Fibroblast of lung (primary cell): ENCODE data around the gene C14orf119. TPM values are rescaled to one million over a fixed set of nuclear protein-coding genes. Genes with fewer than 3 reads are reported as not detected.

Source experiments
- DNase-seq, 2 donors: peaks; one replicate each; pipeline versions ENCODE4 v3.0.0 to v3.0.0-alpha.2; 2010; ENCODE audit warnings: low read depth in 2 of 2
- H2AFZ ChIP-seq: 2 replicates; pipeline ENCODE4 v1.5.1; 2012; ENCODE audit warnings: low read length, control low read depth, inconsistent platforms
- H3K27ac ChIP-seq: 2 replicates; pipeline ENCODE4 v1.5.1; 2011; ENCODE audit warnings: low read length, control low read depth; ENCODE audit not compliant: insufficient read depth
- H3K27me3 ChIP-seq: 2 replicates; pipeline ENCODE4 v1.5.1; 2011; ENCODE audit warnings: mild to moderate bottlenecking, low read length; ENCODE audit not compliant: control insufficient read depth, insufficient read depth
- H3K36me3 ChIP-seq: 2 replicates; pipeline ENCODE4 v1.5.1; 2011; ENCODE audit warnings: low read length; ENCODE audit not compliant: control insufficient read depth, insufficient read depth
- H3K4me1 ChIP-seq: 2 replicates; pipeline ENCODE4 v1.5.1; 2011; ENCODE audit warnings: low read length; ENCODE audit not compliant: control insufficient read depth, insufficient read depth; ENCODE audit errors: extremely low read depth
- H3K4me2 ChIP-seq: 2 replicates; pipeline ENCODE4 v1.5.1; 2011; ENCODE audit warnings: low read length, control low read depth; ENCODE audit not compliant: insufficient read depth; ENCODE audit errors: extremely low read depth
- H3K4me3 ChIP-seq, 4 experiments: fragments of 200-600 bp in 1 of 4; sonication (generic) in 1 of 4; replicated peaks in 1 of 4; 2 replicates each; pipeline ENCODE4 v1.5.1; 2011 to 2016; ENCODE audit warnings: low read length in 4 of 4, low read depth in 3 of 4, mild to moderate bottlenecking in 3 of 4, control low read depth in 2 of 4, inconsistent platforms in 1 of 4, mixed read lengths in 1 of 4; ENCODE audit not compliant: insufficient read depth in 1 of 4; ENCODE audit errors: control extremely low read depth in 1 of 4
- H3K79me2 ChIP-seq: 2 replicates; pipeline ENCODE4 v1.5.1; 2012; ENCODE audit warnings: mild to moderate bottlenecking, low read length, inconsistent platforms; ENCODE audit not compliant: control insufficient read depth, insufficient read depth
- H3K9ac ChIP-seq: 2 replicates; pipeline ENCODE4 v1.5.1; 2011; ENCODE audit warnings: mild to moderate bottlenecking, low read length, control low read depth; ENCODE audit not compliant: insufficient read depth
- H3K9me3 ChIP-seq: 2 replicates; pipeline ENCODE4 v1.5.1; 2012; ENCODE audit warnings: low read depth, low read length; ENCODE audit not compliant: control insufficient read depth, insufficient read depth
- H4K20me1 ChIP-seq: 2 replicates; pipeline ENCODE4 v1.5.1; 2011; ENCODE audit warnings: low read length; ENCODE audit not compliant: control insufficient read depth, insufficient read depth; ENCODE audit errors: extremely low read depth
- EZH2 ChIP-seq: IDR thresholded peaks from 2 replicates; pipeline ENCODE4 v1.5.1; 2012; ENCODE audit warnings: low read length, control low read depth, mild to moderate bottlenecking; ENCODE audit errors: missing control alignments
- polyA plus RNA-seq, 2 donors: library from polyadenylated mRNA; depleted of rRNA in 1 of 2; stranded (reverse) in 1 of 2; unstranded in 1 of 2; fragments of >200 nt; gene quantifications; 2 replicates each; pipeline ENCODE4 v1.2.1, GENCODE V29; 2011 to 2012; ENCODE audit warnings: missing spikeins in 1 of 2
- total RNA-seq: library from RNA; depleted of rRNA; stranded (reverse); fragments of >200 nt; gene quantifications from 2 replicates; pipeline ENCODE4 v1.2.1, GENCODE V29; 2014
- TF ChIP-seq, protein P1 (sequence below), 2 donors: IDR thresholded peaks in 1 of 2; conservative IDR thresholded peaks in 1 of 2; 1 replicate in 1 of 2; 2 replicates in 1 of 2; pipeline ENCODE4 v1.5.1; 2011 to 2012; ENCODE audit warnings: low read length in 2 of 2, control low read depth in 1 of 2, inconsistent platforms in 1 of 2, low read depth in 1 of 2, mild to moderate bottlenecking in 1 of 2

The C14orf119 gene
- total and polyA plus RNA-seq, 2 donors (not counting 1 experiment from before 2014, with no cell fraction given): 55.0 to 115 TPM

DNA sequence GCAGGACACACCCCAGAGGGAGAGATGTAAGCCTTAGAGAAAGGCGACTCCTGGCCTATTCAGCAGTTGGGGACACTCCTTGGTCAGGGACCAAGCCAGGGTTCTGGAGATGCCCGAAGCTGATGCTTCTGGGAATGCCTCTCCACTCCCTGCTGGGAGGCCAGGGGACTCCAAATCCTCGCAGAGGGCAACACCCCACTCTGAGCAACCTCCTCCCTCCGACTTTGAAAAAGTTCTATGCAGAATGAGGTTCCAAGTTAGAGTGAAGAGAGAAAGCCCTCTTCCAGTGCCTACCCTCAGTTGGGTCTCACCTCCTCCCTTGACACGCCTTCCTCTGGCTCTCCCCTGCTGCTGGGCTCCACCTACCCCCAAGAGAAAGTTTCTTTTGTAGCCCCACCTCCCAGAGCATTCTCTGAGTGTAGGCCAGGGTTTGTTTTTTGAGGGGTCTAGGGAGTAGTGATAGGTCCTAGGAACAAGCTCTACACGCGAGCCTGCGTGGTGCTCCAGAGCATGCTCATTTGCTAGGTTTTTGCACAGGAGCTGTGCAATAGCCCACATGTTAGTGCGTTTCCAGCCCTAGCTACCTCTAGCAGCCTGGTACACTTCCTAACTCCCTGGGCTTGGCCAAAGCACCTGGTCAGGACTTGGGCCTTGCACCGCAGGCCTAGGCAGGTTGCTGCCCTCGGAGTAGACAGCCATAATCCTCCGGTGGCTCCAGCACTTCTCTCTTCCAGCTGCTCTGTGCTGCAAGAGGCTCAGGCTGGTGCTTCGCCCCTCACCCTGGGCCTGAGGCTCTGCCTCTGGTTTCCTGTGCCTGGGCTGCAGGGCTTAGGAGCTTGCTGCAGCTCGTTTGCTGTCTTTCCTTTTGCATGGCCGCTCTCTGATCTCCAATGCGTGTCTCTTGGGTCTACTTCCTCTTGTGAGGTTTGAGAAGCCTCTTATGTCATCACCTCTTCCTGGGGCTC lies 24.3 kb downstream of the C14orf119 start:
- Histone ChIP-seq H3K79me2 (no peaks in the 10 kb centered on the region), H4K20me1 (no peaks in the 10 kb centered on the region), H3K4me2 (no peak overlapping the region), H3K9ac (no peak overlapping the region), H3K4me3 (no peak overlapping the region), H3K27me3 (no peaks in the 10 kb centered on the region), H3K9me3 (no peaks in the 10 kb centered on the region), H3K4me1 (peaks cover 10% of the 10 kb centered on the region), H3K36me3 (no peaks in the 10 kb centered on the region), H2AFZ (no peak overlapping the region), H3K27ac (no peak overlapping the region)
- TF ChIP-seq, protein P1, sequence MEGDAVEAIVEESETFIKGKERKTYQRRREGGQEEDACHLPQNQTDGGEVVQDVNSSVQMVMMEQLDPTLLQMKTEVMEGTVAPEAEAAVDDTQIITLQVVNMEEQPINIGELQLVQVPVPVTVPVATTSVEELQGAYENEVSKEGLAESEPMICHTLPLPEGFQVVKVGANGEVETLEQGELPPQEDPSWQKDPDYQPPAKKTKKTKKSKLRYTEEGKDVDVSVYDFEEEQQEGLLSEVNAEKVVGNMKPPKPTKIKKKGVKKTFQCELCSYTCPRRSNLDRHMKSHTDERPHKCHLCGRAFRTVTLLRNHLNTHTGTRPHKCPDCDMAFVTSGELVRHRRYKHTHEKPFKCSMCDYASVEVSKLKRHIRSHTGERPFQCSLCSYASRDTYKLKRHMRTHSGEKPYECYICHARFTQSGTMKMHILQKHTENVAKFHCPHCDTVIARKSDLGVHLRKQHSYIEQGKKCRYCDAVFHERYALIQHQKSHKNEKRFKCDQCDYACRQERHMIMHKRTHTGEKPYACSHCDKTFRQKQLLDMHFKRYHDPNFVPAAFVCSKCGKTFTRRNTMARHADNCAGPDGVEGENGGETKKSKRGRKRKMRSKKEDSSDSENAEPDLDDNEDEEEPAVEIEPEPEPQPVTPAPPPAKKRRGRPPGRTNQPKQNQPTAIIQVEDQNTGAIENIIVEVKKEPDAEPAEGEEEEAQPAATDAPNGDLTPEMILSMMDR (conservative IDR thresholded peaks at IDR 0.05 in 1 of 2, IDR thresholded peaks at IDR 0.05 in 1 of 2; ENCODE audit: low read depth in 1 of 2, low read length in 2 of 2): no peak
- DNase-seq: no peak

DNA sequence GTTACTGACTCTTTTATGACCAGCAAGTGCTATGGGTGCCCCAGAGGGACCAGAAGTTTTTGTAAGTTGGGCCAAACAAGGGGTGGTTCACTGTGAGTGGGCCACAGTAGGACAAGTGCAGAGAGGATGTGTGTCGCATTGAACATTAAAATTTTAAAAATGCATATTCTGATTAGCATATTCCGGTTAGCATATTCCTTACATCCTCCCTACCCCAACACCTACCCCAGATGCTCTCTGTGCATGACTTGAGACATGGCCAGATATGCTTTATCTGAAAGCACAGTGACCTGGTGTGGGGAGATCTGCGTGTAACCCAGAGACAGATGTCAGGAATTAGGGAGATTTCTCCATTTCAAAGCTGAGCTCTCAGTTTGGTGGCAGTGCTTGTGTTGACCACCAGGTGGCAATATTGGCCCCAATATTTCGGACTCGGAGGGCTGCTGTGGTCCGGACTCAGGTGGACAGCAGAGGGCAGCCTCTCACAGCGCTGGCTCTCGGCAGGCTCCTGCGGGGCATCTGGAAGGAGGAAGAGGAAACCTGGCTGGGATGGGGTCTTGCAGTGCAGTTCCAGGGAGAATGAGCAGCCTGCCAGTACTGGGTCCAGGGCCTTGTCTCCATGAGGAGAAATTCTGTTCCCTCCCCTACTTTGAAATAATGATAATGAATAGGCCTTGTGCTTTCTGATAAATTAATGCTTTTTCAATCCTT lies 25.4 kb downstream of the C14orf119 start:
- H3K79me2 ChIP-seq: no peaks in the 10 kb centered on the region
- peaks cover 3% of the 10 kb centered on the region for H3K4me1 ChIP-seq
- H3K4me3 ChIP-seq: no peak overlapping the region
- H3K4me2 ChIP-seq: no peak overlapping the region
- H3K27ac ChIP-seq: no peak overlapping the region
- H3K9ac ChIP-seq: no peak overlapping the region
- H4K20me1 ChIP-seq: no peaks in the 10 kb centered on the region
- H3K9me3 ChIP-seq: no peaks in the 10 kb centered on the region
- no peaks in the 10 kb centered on the region for H3K36me3 ChIP-seq
- DNase-seq: peak; percentile 70 to 85
- H2AFZ ChIP-seq: no peak overlapping the region
- H3K27me3 ChIP-seq: no peaks in the 10 kb centered on the region
- TF ChIP-seq EZH2: no peak
- TF ChIP-seq, protein P1 (conservative IDR thresholded peaks at IDR 0.05 in 1 of 2, IDR thresholded peaks at IDR 0.05 in 1 of 2; ENCODE audit: low read depth in 1 of 2, low read length in 2 of 2): peak; percentile 100

DNA sequence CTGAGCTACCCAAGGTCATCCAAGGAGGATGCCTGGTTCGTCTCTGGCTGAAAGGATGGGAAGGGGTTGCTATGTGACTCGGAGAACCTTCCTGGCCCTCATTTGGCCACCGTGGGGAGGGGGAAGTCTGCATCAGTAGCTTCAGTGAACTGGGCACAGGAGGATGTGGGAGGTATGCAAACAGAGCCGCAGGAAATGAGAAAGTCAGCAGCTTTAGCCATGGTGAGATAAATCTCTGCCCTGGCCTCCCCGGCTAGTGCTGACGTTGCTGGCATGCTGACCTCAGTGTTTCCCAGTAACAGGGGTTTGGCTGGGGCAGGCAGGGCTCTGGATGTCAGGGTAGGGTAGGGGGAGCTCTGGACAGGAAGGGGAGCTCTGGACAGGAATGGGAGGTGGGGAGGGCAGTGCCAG lies 26.1 kb downstream of the C14orf119 start:
- peak overlapping the region; percentile 24 for H2AFZ ChIP-seq
- H3K79me2 ChIP-seq: no peaks in the 10 kb centered on the region
- peaks cover 3% of the 10 kb centered on the region for H3K4me1 ChIP-seq
- peak; percentile 54 to 82 for DNase-seq
- TF ChIP-seq, protein P1 (conservative IDR thresholded peaks at IDR 0.05 in 1 of 2, IDR thresholded peaks at IDR 0.05 in 1 of 2; ENCODE audit: low read depth in 1 of 2, low read length in 2 of 2): no peak
- no peak for TF ChIP-seq EZH2
- no peak overlapping the region for H3K4me2 ChIP-seq
- no peak overlapping the region for H3K9ac ChIP-seq
- no peak overlapping the region for H3K4me3 ChIP-seq
- H3K9me3 ChIP-seq: no peaks in the 10 kb centered on the region
- H4K20me1 ChIP-seq: no peaks in the 10 kb centered on the region
- peak overlapping the region; percentile 24 for H3K27ac ChIP-seq
- no peaks in the 10 kb centered on the region for H3K27me3 ChIP-seq
- H3K36me3 ChIP-seq: no peaks in the 10 kb centered on the region
